IMR-90 (cell line): ENCODE results near the gene TBX1. TPM values are rescaled to one million over a fixed set of nuclear protein-coding genes. Genes with fewer than 3 reads are reported as not detected.
A peak's percentile ranks its signal among the peaks of the same experiment; 100 is the strongest.

Experiments
- ATAC-seq: fragments of 200-7000 bp; cut with Tn5 transposase; 2 replicates; pipeline ENCODE4 v1.9.1; 2020; ENCODE audit warnings: low read depth, mild to moderate bottlenecking, moderate library complexity
- BruUV-seq: library from RNA; stranded (reverse); fragments of 400-500 nt; replicated peaks from 2 replicates; lab custom pipeline; 2021; lab: Mats Ljungman, UMichigan
- CTCF ChIA-PET: fragments of 300-600 bp; formaldehyde crosslinking; extraction: SDS; loops from one replicate; lab custom pipeline; 2021; ENCODE audit warnings: antibody characterized with exemption; lab: Yijun Ruan, JAX
- POLR2A ChIA-PET: fragments of 300-600 bp; sonication (Branson Sonifier 250); formaldehyde crosslinking; loops from one replicate; lab custom pipeline; 2022; ENCODE audit warnings: antibody characterized with exemption; ENCODE audit not compliant: unreplicated experiment; lab: Charles Lee
- DNase-seq: peaks from one replicate; pipeline ENCODE4 v3.0.0; 2013
- H2AFZ ChIP-seq: replicated peaks from 2 replicates; pipeline ENCODE3; 2013; ENCODE audit warnings: low read length, mild to moderate bottlenecking; ENCODE audit not compliant: poor library complexity
- H2AK5ac ChIP-seq: 2 replicates; pipeline ENCODE4 v1.6.1; 2013; ENCODE audit warnings: low read depth, low read length, inconsistent platforms
- H2AK9ac ChIP-seq: replicated peaks from 2 replicates; pipeline ENCODE3; 2013; ENCODE audit warnings: mild to moderate bottlenecking, low read depth, low read length, moderate library complexity; ENCODE audit not compliant: poor library complexity
- H2BK120ac ChIP-seq: 2 replicates; pipeline ENCODE4 v1.6.1; 2013; ENCODE audit warnings: low read depth, low read length, inconsistent platforms
- H2BK15ac ChIP-seq: 3 replicates; pipeline ENCODE4 v1.6.1; 2013; ENCODE audit warnings: low read depth, low read length, inconsistent platforms
- H2BK20ac ChIP-seq: 2 replicates; pipeline ENCODE4 v1.6.1; 2013; ENCODE audit warnings: low read depth, mild to moderate bottlenecking, inconsistent platforms, low read length, moderate library complexity
- H2BK5ac ChIP-seq: 2 replicates; pipeline ENCODE4 v1.6.1; 2013; ENCODE audit warnings: mild to moderate bottlenecking, low read depth, low read length, inconsistent platforms; ENCODE audit not compliant: poor library complexity, severe bottlenecking
- H3K14ac ChIP-seq: replicated peaks from 2 replicates; pipeline ENCODE4 v1.6.1; 2013; ENCODE audit warnings: low read depth, low read length, inconsistent platforms
- H3K18ac ChIP-seq: 2 replicates; pipeline ENCODE4 v1.6.1; 2013; ENCODE audit warnings: low read depth, low read length, control low read depth
- H3K23ac ChIP-seq: 2 replicates; pipeline ENCODE4 v1.6.1; 2013; ENCODE audit warnings: low read depth, low read length, inconsistent platforms
- H3K27ac ChIP-seq: 2 replicates; pipeline ENCODE4 v1.5.1; 2013; ENCODE audit warnings: mild to moderate bottlenecking, control low read depth, low read length; ENCODE audit not compliant: insufficient read depth
- H3K27me3 ChIP-seq: 2 replicates; pipeline ENCODE4 v1.6.1; 2013; ENCODE audit warnings: low read length; ENCODE audit not compliant: control insufficient read depth, insufficient read depth
- H3K36me3 ChIP-seq: 2 replicates; pipeline ENCODE4 v1.6.1; 2013; ENCODE audit warnings: low read length, mixed read lengths; ENCODE audit not compliant: control insufficient read depth, insufficient read depth
- H3K4ac ChIP-seq: 2 replicates; pipeline ENCODE4 v1.6.1; 2013; ENCODE audit warnings: low read depth, low read length, inconsistent platforms
- H3K4me1 ChIP-seq: 2 replicates; pipeline ENCODE4 v1.6.1; 2013; ENCODE audit warnings: low read length, mixed read lengths; ENCODE audit not compliant: control insufficient read depth, insufficient read depth
- H3K4me2 ChIP-seq: 2 replicates; pipeline ENCODE4 v1.6.1; 2013; ENCODE audit warnings: low read depth, mild to moderate bottlenecking, control low read depth, low read length, moderate library complexity
- H3K4me3 ChIP-seq: 2 replicates; pipeline ENCODE4 v1.5.1; 2013; ENCODE audit warnings: low read depth, mild to moderate bottlenecking, control low read depth, low read length, moderate library complexity; ENCODE audit not compliant: insufficient read depth
- H3K56ac ChIP-seq: 2 replicates; pipeline ENCODE4 v1.6.1; 2013; ENCODE audit warnings: low read length, inconsistent platforms; ENCODE audit not compliant: insufficient read depth; ENCODE audit errors: extremely low read depth
- H3K79me1 ChIP-seq, 2 experiments: 2 replicates each; pipeline ENCODE4 v1.6.1; 2013; ENCODE audit warnings: low read length in 2 of 2, inconsistent platforms in 1 of 2, low read depth in 1 of 2
- H3K9ac ChIP-seq: 2 replicates; pipeline ENCODE4 v1.6.1; 2013; ENCODE audit warnings: low read depth, low read length, control low read depth
- H3K9me1 ChIP-seq: 2 replicates; pipeline ENCODE4 v1.6.1; 2013; ENCODE audit warnings: low read length, inconsistent platforms; ENCODE audit not compliant: insufficient read depth
- H3K9me3 ChIP-seq: 2 replicates; pipeline ENCODE4 v1.6.1; 2013; ENCODE audit warnings: low read length; ENCODE audit not compliant: control insufficient read depth, insufficient read depth
- H4K20me1 ChIP-seq: 2 replicates; pipeline ENCODE4 v1.6.1; 2013; ENCODE audit warnings: low read length, inconsistent platforms; ENCODE audit not compliant: insufficient read depth
- H4K5ac ChIP-seq: 2 replicates; pipeline ENCODE4 v1.6.1; 2013; ENCODE audit warnings: mild to moderate bottlenecking, low read depth, low read length, control low read depth
- H4K8ac ChIP-seq, 2 experiments: 2 replicates each; pipeline ENCODE4 v1.6.1; 2013; ENCODE audit warnings: low read depth in 2 of 2, low read length in 2 of 2, control low read depth in 1 of 2, inconsistent platforms in 1 of 2
- H4K91ac ChIP-seq: 2 replicates; pipeline ENCODE4 v1.6.1; 2013; ENCODE audit warnings: low read depth, low read length, inconsistent platforms; ENCODE audit not compliant: insufficient read depth
- BHLHE40 ChIP-seq: fragments of 150-350 bp; IDR thresholded peaks from 2 replicates; pipeline ENCODE4 v1.6.1; 2016; ENCODE audit warnings: mild to moderate bottlenecking, low read depth, low read length
- CHD1 ChIP-seq: IDR thresholded peaks from 2 replicates; pipeline ENCODE4 v1.6.1; 2012; ENCODE audit warnings: low read depth, low read length, improper control_type of control experiment
- CTCF ChIP-seq: conservative IDR thresholded peaks from 2 replicates; pipeline ENCODE4 v1.5.1; 2012; ENCODE audit warnings: mild to moderate bottlenecking, low read depth, low read length, improper control_type of control experiment
- ELK1 ChIP-seq: fragments of 150-350 bp; IDR thresholded peaks from 2 replicates; pipeline ENCODE4 v1.6.1; 2016; ENCODE audit warnings: low read depth, mild to moderate bottlenecking, low read length, moderate library complexity, borderline replicate concordance
- FOS ChIP-seq: fragments of 150-350 bp; IDR thresholded peaks from 2 replicates; pipeline ENCODE4 v1.6.1; 2016; ENCODE audit warnings: low read depth, low read length
- NFE2L2 ChIP-seq: fragments of 150-350 bp; IDR thresholded peaks from 2 replicates; pipeline ENCODE4 v1.6.1; 2016; ENCODE audit warnings: low read depth, mild to moderate bottlenecking, low read length
- RCOR1 ChIP-seq: IDR thresholded peaks from 2 replicates; pipeline ENCODE4 v1.6.1; 2012; ENCODE audit warnings: mild to moderate bottlenecking, low read length, improper control_type of control experiment; ENCODE audit not compliant: insufficient replicate concordance
- RFX5 ChIP-seq: IDR thresholded peaks from 2 replicates; pipeline ENCODE4 v1.8.0; 2012; ENCODE audit warnings: low read depth, mild to moderate bottlenecking, low read length, moderate library complexity
- SMC3 ChIP-seq: fragments of 150-350 bp; IDR thresholded peaks from 2 replicates; pipeline ENCODE4 v1.6.1; 2016; ENCODE audit warnings: low read depth, mild to moderate bottlenecking, antibody characterized with exemption, low read length, moderate library complexity
- USF2 ChIP-seq: fragments of 150-350 bp; IDR thresholded peaks from 2 replicates; pipeline ENCODE4 v1.6.1; 2017; ENCODE audit warnings: mild to moderate bottlenecking, antibody characterized with exemption, low read length, low read depth
- WGBS, 2 experiments: methylation state at CpG; one replicate each; pipeline versions ENCODE4 v1.1.5 to v1.1.7; 2013; ENCODE audit warnings: missing lambda C conversion rate in 2 of 2; ENCODE audit not compliant: insufficient read length in 1 of 2; ENCODE audit errors: extremely low coverage in 2 of 2; 5-methylcytosine and 5-hydroxymethylcytosine counted together
- dilution Hi-C: fragments of 300-500 bp; cut with HindIII; formaldehyde crosslinking; loops from one replicate; pipeline ENCODE4 v1.14.3; 2018; ENCODE audit warnings: low sequenced_read_pairs; ENCODE audit not compliant: unreplicated experiment
- in situ Hi-C: fragments of 300-500 bp; cut with MboI; formaldehyde crosslinking; loops from 3 replicates; pipeline ENCODE4 v1.14.3; 2019; ENCODE audit warnings: low sequenced_read_pairs, inconsistent platforms, mixed read lengths
- intact Hi-C: fragments of 100-400 bp; cut with micrococcal nuclease; formaldehyde crosslinking; loops from 2 replicates; pipeline ENCODE4 v1.10.0; 2022
- polyA plus RNA-seq, 3 experiments: library from polyadenylated mRNA; depleted of rRNA; stranded (reverse); fragments of >200 nt; gene quantifications; 2 replicates each; pipeline ENCODE4 v1.2.3, GENCODE V29; 2012; ENCODE audit warnings: low replicate concordance in 1 of 3
- total RNA-seq: library from RNA; depleted of rRNA; stranded (reverse); fragments of >200 nt; gene quantifications from 2 replicates; pipeline ENCODE4 v1.2.3, GENCODE V29; 2012

TBX1 gene
- total and polyA plus RNA-seq, 2 of the 4 experiments (the other 2 are of a cell fraction), result 0.03 TPM; not detected in 1

- dilution Hi-C loops (no loop called here), intact Hi-C loops (no loop called here), in situ Hi-C loops (no loop called here)
- no peak overlapping the region for H3K14ac ChIP-seq
- no peak overlapping the region for H2BK5ac ChIP-seq
- H2AK9ac ChIP-seq, result peak overlapping the region; percentile 68
- H4K91ac ChIP-seq, result no peak overlapping the region
- CTCF ChIA-PET, result interaction anchor here (1.2 to 2.0 kb wide), 4 partner anchors 13 to 219 kb away, joined by 4 to 27 read pairs (median 14); no protein-coding TSS in a partner anchor
- TF ChIP-seq NFE2L2, result no peak
- no peak for TF ChIP-seq USF2
- no peak for TF ChIP-seq ELK1
- TF ChIP-seq SMC3, result no peak
- no peak for TF ChIP-seq BHLHE40
- TF ChIP-seq FOS, result no peak
- TF ChIP-seq RCOR1, result no peak
- TF ChIP-seq CHD1, result no peak
- no peak for TF ChIP-seq CTCF
- TF ChIP-seq RFX5, result no peak
- no peak for ATAC-seq
- no peaks in the 10 kb centered on the region for H3K79me1 ChIP-seq
- no peaks in the 10 kb centered on the region for H3K9me3 ChIP-seq
- no peak overlapping the region for H3K27ac ChIP-seq
- H3K4me2 ChIP-seq, result no peak overlapping the region
- H2AFZ ChIP-seq, result peak overlapping the region; percentile 51
- H3K4ac ChIP-seq, result peak overlapping the region; percentile 5; the same call in 1 of the 2 replicates
- peak overlapping the region; percentile 39; the same call in 1 of the 2 replicates for H2AK5ac ChIP-seq
- no peaks in the 10 kb centered on the region for H3K9me1 ChIP-seq
- H3K4me1 ChIP-seq, result no peaks in the 10 kb centered on the region; the same call in none of the 2 replicates
- H3K36me3 ChIP-seq, result no peaks in the 10 kb centered on the region
- H3K27me3 ChIP-seq, result peaks cover 15% of the 10 kb centered on the region; the same call in 1 of the 2 replicates
- no peak overlapping the region for H2BK20ac ChIP-seq
- no peak overlapping the region for H3K18ac ChIP-seq
- no peak overlapping the region for H2BK15ac ChIP-seq
- POLR2A ChIA-PET, result no interaction called here
- no peak overlapping the region for H3K4me3 ChIP-seq
- 84% methylated on average over 6 of the region's 9 CpGs; no CpG with 5 or more reads in 1 of the 2 experiments for WGBS, 2 experiments
- no peak overlapping the region for H4K5ac ChIP-seq
- H4K8ac ChIP-seq, result no peak overlapping the region
- no TSS peak for BruUV-seq
- no peak overlapping the region for H3K9ac ChIP-seq
- H4K20me1 ChIP-seq, result no peaks in the 10 kb centered on the region
- DNase-seq, result no peak
- H3K23ac ChIP-seq, result no peak overlapping the region
- no peak overlapping the region for H3K56ac ChIP-seq
- H2BK120ac ChIP-seq, result no peak overlapping the region
Observed at GRCh38 chr22:19729507-19729906, 31.1 kb upstream of the TBX1 start.
